GM21619 (cell line): Measurements from ENCODE around the gene MAF.

Experiments used
- ATAC-seq: cut with Tn5 transposase; IDR thresholded peaks from one replicate; pipeline ENCODE4 v1.9.1; 2021; ENCODE audit not compliant: unreplicated experiment

MAF gene

GRCh38 chr16:79613009-79613408 is 12.5 kb upstream of the MAF start:
- no peak for ATAC-seq

GRCh38 chr16:79612207-79612606 is 11.7 kb upstream of the MAF start:
- ATAC-seq, result no peak

GRCh38 chr16:79610771-79611170 is 10.2 kb upstream of the MAF start:
- ATAC-seq, result no peak

GRCh38 chr16:79609861-79610260 is 9.3 kb upstream of the MAF start:
- ATAC-seq, result no peak

- ATAC-seq, result no peak
These were observed 8.4 kb upstream of the MAF start for GRCh38 chr16:79608976-79609375.

- ATAC-seq, result no peak
These were observed 7.0 kb upstream of the MAF start for GRCh38 chr16:79607587-79607986.

- ATAC-seq, result peak; percentile 58
These were observed 5.5 kb upstream of the MAF start for GRCh38 chr16:79605999-79606398.

GRCh38 chr16:79603055-79603454 is 2.5 kb upstream of the MAF start:
- ATAC-seq, result no peak

GRCh38 chr16:79602628-79603014 is 2.1 kb upstream of the MAF start:
- ATAC-seq, result no peak

DNA sequence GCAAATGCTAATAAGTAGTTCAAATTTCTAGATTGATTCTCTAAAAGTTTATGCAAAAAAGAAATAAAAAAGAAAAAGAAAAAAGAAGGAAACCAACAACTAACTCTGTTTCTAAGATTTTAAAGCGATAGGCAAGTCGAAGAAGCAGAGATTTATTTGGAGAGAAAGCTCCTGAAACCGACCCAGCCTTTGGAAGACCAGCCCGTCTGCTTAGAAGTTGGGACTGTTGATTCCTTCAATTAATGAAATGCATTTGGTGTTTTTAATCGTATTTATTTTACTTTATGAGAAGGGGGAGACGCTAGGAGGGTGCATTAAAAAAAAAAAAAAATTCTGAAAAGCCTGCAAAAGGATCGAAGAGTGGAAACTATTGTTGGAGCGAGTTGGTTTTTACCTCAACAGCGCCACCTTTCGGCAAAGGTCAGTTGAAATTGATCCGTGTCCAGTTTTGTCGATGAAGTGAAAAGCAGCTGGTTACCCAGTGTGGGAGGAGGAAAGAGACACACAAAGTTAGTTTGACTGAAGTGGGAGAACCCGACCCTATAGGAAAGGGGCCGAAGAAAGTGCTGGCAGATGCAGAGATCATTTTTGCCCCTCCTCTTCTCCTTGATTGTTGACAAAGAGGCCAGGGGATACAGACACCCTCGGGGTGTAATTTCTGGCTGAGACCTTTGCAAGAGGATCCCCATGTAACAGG is 1.5 kb upstream of the MAF start:
- ATAC-seq, result no peak

DNA sequence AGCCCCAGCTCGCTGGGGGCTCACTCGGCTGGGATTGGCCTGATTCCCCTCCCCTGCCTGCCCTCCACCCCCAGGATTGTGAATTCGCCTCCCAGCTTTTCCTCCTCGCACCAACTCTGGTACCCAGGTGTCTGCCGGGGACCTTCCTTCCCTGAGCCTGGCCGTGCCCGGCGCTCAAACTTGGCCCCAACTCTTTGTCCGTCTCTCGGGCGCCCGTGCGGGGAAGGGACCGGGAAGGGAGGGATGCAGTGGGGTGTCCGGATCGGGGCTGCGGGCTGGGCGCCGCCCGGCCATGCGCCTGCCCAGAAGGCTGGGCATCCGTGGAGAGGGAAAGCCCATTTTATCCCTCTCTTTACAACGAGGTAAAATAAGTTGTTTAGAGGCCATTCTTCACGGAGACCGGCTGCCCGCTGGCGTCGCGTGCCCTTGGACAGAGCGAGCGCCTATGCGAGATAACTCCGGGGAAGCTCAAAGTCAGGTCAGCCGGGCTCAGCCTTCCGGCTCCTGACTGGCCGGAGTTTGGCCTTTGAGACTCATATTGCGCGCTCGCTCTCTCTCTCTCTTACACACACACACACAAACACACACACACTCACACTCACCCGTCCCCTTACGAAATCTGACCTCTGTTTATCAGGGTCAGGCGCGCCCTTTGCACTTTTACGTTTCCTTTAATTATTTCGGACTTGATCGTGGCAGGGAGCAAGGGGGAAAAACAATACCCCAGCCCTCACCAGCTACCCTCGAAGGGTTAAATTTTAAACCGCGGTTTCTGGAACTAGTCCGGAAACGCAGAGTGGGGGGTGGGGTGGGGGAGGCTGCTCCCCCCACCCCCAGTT is 774 bp upstream of the MAF start:
- ATAC-seq, result no peak

DNA sequence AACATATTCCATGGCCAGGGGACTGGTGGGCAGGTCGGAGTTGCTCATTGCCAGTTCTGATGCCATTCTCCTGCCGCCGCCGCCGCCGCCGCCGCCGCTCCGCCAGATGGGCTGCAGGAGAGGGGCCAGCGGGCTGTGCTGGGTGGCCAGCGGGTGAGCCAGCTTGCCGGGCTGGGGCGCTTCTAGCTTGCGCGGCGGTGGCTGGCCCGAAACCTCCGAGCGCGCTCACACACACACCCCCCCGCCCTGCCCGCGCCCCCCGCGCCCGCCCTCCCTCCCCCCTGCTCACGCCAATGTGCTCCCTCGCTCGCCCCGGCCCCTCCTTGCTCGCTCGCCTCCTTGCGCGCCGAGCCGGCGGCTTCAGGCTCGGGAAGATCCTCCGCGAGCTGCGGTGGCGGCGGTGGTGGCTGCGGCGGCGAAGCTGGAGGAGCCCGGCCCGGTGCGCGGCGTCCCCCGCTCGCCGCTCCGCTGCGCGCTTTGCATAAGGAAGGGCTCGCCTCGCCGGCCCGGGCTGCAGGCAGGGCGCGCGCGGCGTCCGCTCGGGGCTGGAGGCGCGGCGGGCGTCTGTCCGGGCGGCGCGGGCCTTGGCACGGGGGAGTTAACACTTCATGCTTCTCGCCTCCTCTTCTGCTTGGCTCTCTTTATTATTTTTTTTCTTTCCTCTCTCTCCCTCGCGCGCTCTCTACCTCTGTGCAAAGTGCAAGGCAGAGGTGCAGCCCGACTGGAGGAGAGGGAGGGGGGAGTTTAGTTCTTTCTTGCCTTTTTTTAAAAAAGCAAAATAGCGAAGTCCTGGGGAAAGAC is 500 bp downstream of the MAF start:
- no peak for ATAC-seq

DNA sequence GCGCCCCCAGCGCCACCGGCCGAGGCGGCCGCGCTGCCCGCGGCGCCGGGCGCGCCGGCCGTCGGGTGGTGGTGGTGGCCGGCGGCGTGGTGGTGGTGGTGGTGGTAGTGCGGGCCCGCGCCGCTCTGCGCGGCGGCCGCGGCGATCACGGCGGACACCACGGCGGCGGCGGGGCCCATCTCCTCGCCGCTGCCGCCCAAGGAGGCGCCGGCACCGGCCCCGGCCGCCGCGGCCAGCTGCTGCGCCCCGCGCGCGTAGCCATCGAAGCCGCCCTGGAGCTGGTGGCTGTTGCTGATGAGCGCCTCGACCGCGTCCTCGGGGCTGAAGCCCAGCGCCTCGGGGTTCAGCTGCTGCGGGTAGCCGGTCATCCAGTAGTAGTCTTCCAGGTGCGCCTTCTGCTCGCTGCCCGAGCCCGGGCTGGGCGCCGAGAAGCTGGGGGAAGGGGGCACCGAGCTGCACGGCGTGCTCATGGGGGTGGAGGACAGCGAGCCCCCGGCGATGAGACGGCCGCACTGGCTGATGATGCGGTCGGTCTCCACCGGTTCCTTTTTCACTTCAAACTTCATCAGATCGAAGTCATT is 1.2 kb downstream of the MAF start:
- ATAC-seq, result no peak

- ATAC-seq, result no peak
These were observed 2.0 kb downstream of the MAF start for GRCh38 chr16:79598348-79599181.

DNA sequence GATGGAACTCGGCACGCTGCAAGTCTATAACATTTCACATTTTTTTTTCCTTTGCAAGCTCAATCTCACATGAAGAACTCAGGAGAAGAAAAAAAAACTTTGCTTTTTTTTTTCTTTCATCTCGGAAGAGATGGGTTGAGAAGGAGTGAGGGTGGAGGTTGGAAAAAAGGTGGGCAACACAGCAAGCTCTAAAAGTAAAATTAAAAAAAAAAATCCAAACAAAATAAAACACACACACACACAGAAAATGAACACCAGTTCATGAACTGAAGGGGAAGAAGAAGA is 2.5 kb downstream of the MAF start:
- no peak for ATAC-seq

DNA sequence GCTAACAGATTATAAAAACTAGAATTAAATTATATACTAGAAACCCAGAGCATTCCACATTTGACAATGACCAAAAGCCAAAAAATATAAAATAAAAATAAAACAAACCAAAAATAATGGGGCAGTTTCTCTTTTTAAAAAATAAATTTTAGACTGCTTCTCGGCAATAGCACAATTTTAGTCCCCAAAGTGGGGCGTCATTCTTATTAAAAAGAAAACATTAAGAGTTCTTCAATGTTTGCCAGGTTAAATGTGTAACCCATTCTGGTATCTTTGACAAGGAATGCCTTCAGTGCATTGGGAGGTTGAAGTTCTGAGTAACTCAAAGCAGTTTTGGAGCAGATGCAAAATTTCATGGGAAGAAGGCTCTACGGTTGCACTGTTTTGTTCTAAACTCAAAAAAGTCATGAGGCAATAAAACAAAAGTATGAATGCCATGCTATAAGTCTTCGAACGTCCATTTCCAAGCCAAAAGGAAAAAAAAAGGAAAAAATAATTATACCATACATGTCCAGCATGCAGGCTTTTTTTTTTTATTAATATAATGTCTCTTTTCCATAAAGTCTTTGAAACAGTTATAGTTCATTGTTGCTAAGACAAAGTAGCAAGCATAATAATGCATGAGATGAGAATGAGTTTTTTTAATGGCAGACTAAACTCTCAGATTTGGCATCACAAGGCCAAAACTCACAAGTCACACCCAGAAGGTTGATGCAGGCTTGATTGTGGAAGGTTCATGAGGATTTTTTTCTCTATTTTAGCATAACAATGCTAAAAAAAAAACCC is 3.1 kb downstream of the MAF start:
- ATAC-seq, result no peak

DNA sequence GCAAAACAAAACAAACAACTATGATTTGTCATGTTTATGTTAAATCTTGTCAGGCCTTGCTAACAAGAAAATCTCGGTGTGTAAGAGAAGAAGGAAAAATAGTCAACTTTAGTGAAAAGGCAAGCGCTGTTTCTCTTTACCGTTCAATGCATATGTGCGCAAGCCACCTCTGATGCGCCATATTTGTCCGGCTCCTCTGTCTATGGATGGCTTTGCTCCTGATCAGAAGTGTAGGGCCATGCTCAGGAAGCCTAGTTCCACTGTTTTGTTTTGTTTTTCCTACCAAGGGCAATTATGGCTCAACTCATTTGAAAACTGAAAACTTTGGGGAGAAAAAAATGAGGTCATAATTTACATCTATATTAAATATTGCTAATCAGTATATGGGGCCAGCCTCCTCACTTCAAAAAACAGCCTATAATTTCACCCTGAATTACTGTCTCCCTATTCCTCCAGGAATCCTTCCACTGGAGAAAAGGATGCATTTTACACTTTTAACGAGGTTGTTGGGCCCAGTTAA is 4.5 kb downstream of the MAF start:
- ATAC-seq, result no peak

- ATAC-seq, result no peak
These were observed 5.3 kb downstream of the MAF start for GRCh38 chr16:79595231-79595641.

GRCh38 chr16:79593754-79594153 is 6.8 kb downstream of the MAF start:
- ATAC-seq, result no peak

- no peak for ATAC-seq
These were observed 7.4 kb downstream of the MAF start for GRCh38 chr16:79593074-79593531.
